ENCODE results near the gene FGGY.

FGGY gene

GRCh38 chr1:59675936-59676335 lies 379.0 kb downstream of the FGGY start:
- DNase-seq = no peak
- no peak for ATAC-seq (replicated peaks)
- Mint-ChIP-seq H3K9me3 (no peaks in the 10 kb centered on the region), H3K36me3 (peaks cover 5 to 8% of the 10 kb centered on the region in 2 donors), H3K27me3 (no peaks in the 10 kb centered on the region), H3K4me1 (peaks cover 15 to 32% of the 10 kb centered on the region in 2 donors), H3K27ac (no peak overlapping the region), H3K4me3 (no peak overlapping the region)

- Mint-ChIP-seq H3K4me3 (no peak overlapping the region), H3K4me1 (peaks cover 11 to 20% of the 10 kb centered on the region in 2 donors)
- no peak for DNase-seq
Measured at GRCh38 chr1:59678040-59678439, 381.1 kb downstream of the FGGY start.

DNA sequence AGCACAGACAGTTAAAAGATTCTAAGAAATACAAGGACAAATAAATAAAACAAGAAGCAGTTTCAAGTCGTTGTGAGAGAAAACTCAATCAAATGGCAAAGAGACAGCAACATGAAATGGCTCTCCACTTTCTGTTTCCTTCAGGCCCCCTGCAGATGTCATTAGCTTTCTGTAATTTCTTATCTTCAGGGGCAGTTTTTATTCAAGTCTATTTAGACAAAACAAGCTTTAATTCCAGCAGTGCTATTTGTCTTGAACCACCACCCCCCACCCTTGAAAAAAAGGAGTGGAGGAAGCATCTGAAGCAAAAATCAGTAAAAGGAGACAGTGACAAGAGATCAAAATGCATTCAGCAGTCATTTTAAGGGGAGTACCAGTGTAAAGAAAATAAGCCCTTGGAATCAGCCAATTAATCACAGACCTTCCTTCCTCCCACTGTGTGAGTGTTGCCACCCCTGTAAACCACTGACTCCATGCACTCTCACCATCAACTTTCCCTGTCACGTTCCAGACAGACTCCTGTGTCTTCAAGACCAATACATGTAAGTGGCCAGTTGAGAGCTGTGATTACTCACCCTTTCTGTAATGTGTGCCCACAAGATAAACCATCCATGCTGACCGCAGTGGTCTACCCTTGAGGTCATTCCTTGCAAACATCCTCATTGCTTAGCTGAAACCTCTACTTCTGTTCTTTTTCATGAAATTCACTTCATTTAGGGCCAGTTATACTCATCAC lies 381.8 kb downstream of the FGGY start:
- Mint-ChIP-seq H3K27me3 (no peaks in the 10 kb centered on the region), H3K9me3 (no peaks in the 10 kb centered on the region), H3K36me3 (peaks cover 0 to 4% of the 10 kb centered on the region in 2 donors), H3K27ac (no peak overlapping the region), H3K4me1 (peaks cover 6 to 13% of the 10 kb centered on the region in 2 donors), H3K4me3 (no peak overlapping the region)
- ATAC-seq (replicated peaks) (no peak), DNase-seq (no peak)

More at GRCh38 chr1:59678040-59678439, 381.1 kb downstream of the FGGY start:
- Mint-ChIP-seq H3K27ac (no peak overlapping the region), H3K36me3 (peaks cover 0 to 4% of the 10 kb centered on the region in 2 donors), H3K27me3 (no peaks in the 10 kb centered on the region), H3K9me3 (no peaks in the 10 kb centered on the region)
- ATAC-seq (replicated peaks) = no peak

GRCh38 chr1:59680044-59680443 lies 383.1 kb downstream of the FGGY start:
- no peak overlapping the region for H3K27ac Mint-ChIP-seq
- no peaks in the 10 kb centered on the region for H3K4me1 Mint-ChIP-seq
- peaks cover 0 to 4% of the 10 kb centered on the region in 2 donors for H3K36me3 Mint-ChIP-seq
- no peaks in the 10 kb centered on the region for H3K9me3 Mint-ChIP-seq
- H3K27me3 Mint-ChIP-seq = no peaks in the 10 kb centered on the region
- DNase-seq = no peak
- no peak overlapping the region for H3K4me3 Mint-ChIP-seq
- no peak for ATAC-seq (replicated peaks)

GRCh38 chr1:59682396-59683080 lies 385.6 kb downstream of the FGGY start:
- H3K36me3 Mint-ChIP-seq = peaks cover 0 to 4% of the 10 kb centered on the region in 2 donors
- DNase-seq (no peak), ATAC-seq (replicated peaks) (no peak)
- no peaks in the 10 kb centered on the region for H3K27me3 Mint-ChIP-seq
- H3K27ac Mint-ChIP-seq = no peak overlapping the region
- no peaks in the 10 kb centered on the region for H3K4me1 Mint-ChIP-seq
- H3K4me3 Mint-ChIP-seq = no peak overlapping the region
- H3K9me3 Mint-ChIP-seq = no peaks in the 10 kb centered on the region

DNA sequence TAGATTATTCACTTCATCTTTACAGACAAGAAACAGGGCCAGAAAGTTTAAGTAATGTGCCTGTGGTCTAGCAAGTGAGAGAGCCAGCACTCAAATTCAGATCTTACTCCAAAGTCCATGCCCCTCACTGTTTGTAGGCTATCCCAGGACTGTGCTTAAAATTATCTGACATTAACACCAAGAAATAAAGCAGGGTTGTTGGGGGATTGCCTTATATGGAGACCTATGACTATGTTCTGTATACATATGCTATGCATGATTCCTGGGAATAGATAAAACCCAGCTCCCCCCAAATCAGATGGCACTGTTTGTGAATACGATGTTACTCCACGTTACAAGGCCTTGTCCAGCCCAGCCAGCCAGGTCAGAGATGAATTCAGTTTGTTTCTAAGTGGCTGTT lies 386.3 kb downstream of the FGGY start:
- H3K4me1 Mint-ChIP-seq = no peaks in the 10 kb centered on the region

DNA sequence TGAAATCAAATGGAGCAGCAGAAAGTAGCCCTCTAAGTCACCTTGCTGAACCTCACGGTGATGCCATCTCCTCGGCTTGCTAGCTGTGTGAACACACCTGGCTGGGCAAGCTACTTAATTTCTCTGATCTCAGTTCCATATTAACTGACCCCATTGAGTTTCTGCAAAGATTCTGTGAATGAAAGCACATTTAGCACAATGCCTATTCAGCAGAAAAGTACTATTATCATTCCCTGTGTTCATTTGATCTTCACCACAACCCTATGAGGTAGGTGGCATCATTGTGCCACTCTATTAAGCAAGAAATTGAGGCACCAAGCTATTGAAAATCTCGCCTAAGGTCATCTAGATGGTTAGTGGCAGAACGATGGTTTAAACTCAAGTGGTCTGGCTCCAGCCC lies 387.8 kb downstream of the FGGY start:
- Mint-ChIP-seq H3K27ac (no peak overlapping the region), H3K36me3 (no peaks in the 10 kb centered on the region), H3K27me3 (no peaks in the 10 kb centered on the region), H3K9me3 (no peaks in the 10 kb centered on the region), H3K4me3 (no peak overlapping the region), H3K4me1 (no peaks in the 10 kb centered on the region)
- ATAC-seq (replicated peaks) (no peak), DNase-seq (no peak)

More for the DNA sequence above, 386.3 kb downstream of the FGGY start:
- ATAC-seq (replicated peaks) = no peak
- no peak for DNase-seq
- Mint-ChIP-seq H3K36me3 (no peaks in the 10 kb centered on the region), H3K4me3 (no peak overlapping the region), H3K27ac (no peak overlapping the region), H3K9me3 (no peaks in the 10 kb centered on the region), H3K27me3 (no peaks in the 10 kb centered on the region)

DNA sequence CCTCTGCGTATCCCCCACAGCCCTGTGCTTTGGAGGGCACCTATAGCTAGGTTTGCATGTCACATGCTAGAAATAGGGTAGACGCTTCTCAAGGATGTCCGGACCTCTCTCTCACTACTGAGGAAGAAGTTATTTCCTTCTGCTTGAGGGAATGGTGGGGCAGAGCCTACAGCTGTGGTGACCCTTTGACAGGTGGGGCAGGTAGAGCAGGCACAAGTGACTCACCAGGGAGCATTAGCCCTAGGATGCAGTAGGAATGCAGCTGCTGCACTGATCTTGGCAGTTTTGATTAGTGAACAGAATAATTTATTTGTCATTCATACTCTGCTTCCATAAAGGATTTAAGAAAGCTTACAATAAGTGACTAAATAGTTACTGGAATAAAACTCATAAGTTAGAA lies 388.2 kb downstream of the FGGY start:
- Mint-ChIP-seq H3K27ac (no peak overlapping the region), H3K9me3 (no peaks in the 10 kb centered on the region), H3K36me3 (no peaks in the 10 kb centered on the region), H3K4me3 (no peak overlapping the region), H3K27me3 (no peaks in the 10 kb centered on the region), H3K4me1 (no peaks in the 10 kb centered on the region)
- ATAC-seq (replicated peaks) (no peak), DNase-seq (no peak)

- no peaks in the 10 kb centered on the region for H3K27me3 Mint-ChIP-seq
Measured at GRCh38 chr1:59685666-59686065, 388.8 kb downstream of the FGGY start.

DNA sequence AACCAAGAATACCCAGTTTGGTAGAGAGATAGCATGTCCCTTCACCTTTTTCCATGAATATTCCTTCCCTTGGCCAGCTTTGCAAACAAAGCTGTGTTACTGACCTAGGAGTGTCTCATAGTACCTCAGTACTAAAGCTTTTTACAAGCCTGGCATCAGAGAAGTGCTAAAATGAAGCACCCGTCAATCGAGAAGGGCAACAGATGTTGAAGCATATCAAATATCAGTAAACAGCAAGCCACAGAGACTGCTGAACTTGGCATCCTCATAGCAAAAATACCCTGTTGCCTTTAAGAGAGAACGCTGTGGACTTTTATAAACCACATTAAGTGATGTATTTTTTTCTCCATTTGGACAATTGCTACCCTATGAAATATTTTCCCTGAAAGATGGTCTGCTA lies 389.3 kb downstream of the FGGY start:
- no peaks in the 10 kb centered on the region for H3K27me3 Mint-ChIP-seq
- H3K36me3 Mint-ChIP-seq = no peaks in the 10 kb centered on the region
- no peaks in the 10 kb centered on the region for H3K4me1 Mint-ChIP-seq
- no peaks in the 10 kb centered on the region for H3K9me3 Mint-ChIP-seq
- H3K27ac Mint-ChIP-seq = no peak overlapping the region
- ATAC-seq (replicated peaks) (no peak), DNase-seq (no peak)
- H3K4me3 Mint-ChIP-seq = no peak overlapping the region

More at GRCh38 chr1:59685666-59686065, 388.8 kb downstream of the FGGY start:
- Mint-ChIP-seq H3K9me3 (no peaks in the 10 kb centered on the region), H3K27ac (no peak overlapping the region), H3K36me3 (no peaks in the 10 kb centered on the region), H3K4me3 (no peak overlapping the region), H3K4me1 (no peaks in the 10 kb centered on the region)
- ATAC-seq (replicated peaks) (no peak), DNase-seq (no peak)

DNA sequence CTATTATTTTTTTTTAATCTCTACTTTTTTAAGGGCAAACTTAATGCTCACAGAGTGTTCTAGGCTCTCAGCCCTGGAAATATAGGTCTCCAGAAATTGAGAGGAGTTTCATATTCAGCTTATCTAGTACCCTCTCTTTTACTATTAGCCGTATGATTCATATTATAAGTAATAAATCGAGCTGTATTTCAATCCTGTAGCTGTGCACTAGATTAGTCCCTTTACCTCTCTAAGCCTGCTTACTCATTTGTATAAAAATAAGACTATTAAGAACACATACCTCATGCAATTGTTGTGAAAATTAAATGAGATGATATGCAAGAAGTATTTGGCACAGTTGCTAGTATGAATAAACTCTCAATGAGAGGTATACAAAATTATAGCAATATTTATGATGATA lies 389.7 kb downstream of the FGGY start:
- H3K27me3 Mint-ChIP-seq = no peaks in the 10 kb centered on the region
- H3K4me3 Mint-ChIP-seq = no peak overlapping the region
- H3K9me3 Mint-ChIP-seq = no peaks in the 10 kb centered on the region
- DNase-seq = no peak
- no peak for ATAC-seq (replicated peaks)
- no peak overlapping the region for H3K27ac Mint-ChIP-seq
- H3K4me1 Mint-ChIP-seq = no peaks in the 10 kb centered on the region
- H3K36me3 Mint-ChIP-seq = no peaks in the 10 kb centered on the region

DNA sequence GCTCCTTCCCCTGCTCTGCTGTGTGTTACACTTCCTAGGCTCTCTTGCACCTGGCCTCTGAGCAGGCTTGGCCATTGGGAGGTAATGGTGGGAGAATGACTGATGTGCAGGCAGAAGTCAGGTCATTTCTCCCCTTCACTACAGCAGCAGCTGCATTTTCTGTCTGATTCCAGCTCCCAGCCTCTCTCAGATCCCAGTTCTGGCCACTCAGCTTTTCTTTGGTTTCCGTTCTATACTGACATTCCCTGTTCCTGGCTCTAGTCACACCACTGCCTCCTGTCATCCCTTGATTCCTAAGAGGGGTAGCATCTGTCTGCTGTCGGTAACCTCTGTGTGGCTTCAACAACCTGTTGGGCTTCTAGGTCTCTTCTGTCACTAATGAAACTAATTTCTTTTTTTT lies 390.2 kb downstream of the FGGY start:
- H3K4me3 Mint-ChIP-seq = no peak overlapping the region
- no peaks in the 10 kb centered on the region for H3K4me1 Mint-ChIP-seq
- H3K27ac Mint-ChIP-seq = no peak overlapping the region
- no peaks in the 10 kb centered on the region for H3K36me3 Mint-ChIP-seq
- ATAC-seq (replicated peaks) (no peak), DNase-seq (no peak)
- no peaks in the 10 kb centered on the region for H3K27me3 Mint-ChIP-seq
- H3K9me3 Mint-ChIP-seq = no peaks in the 10 kb centered on the region

DNA sequence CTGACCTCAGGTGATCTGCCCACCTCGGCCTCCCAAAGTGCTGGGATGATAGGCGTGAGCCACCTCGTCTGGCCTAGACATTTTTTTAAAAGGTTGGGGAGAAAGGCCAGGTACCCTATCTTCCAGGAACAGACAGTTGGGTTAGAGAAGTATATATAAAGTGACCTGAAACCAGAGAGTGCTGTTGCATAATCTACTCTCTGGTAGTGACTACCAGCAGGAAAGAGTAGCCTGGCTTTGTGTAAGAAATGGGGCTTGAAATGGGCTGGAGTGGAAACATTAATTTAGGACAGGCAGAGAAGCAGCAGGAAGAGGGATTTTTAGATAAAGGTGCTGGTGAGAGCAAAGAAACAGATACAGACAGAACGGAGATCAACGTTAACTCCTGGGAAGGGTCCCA lies 392.1 kb downstream of the FGGY start:
- no peak for ATAC-seq (replicated peaks)

GRCh38 chr1:59689730-59690129 lies 392.8 kb downstream of the FGGY start:
- Mint-ChIP-seq H3K36me3 (peaks cover 0 to 4% of the 10 kb centered on the region in 2 donors), H3K9me3 (peaks cover 0 to 2% of the 10 kb centered on the region in 2 donors), H3K4me1 (peaks cover 8 to 13% of the 10 kb centered on the region in 2 donors), H3K27me3 (no peaks in the 10 kb centered on the region), H3K27ac (no peak overlapping the region), H3K4me3 (no peak overlapping the region)
- no peak for ATAC-seq (replicated peaks)
- DNase-seq = no peak

More for the DNA sequence above, 392.1 kb downstream of the FGGY start:
- H3K4me3 Mint-ChIP-seq = no peak overlapping the region
- H3K36me3 Mint-ChIP-seq = peaks cover 0 to 4% of the 10 kb centered on the region in 2 donors
- peaks cover 0 to 2% of the 10 kb centered on the region in 2 donors for H3K9me3 Mint-ChIP-seq
- no peak overlapping the region for H3K27ac Mint-ChIP-seq
- H3K4me1 Mint-ChIP-seq = peaks cover 8 to 13% of the 10 kb centered on the region in 2 donors
- H3K27me3 Mint-ChIP-seq = no peaks in the 10 kb centered on the region
- DNase-seq = no peak

Measured in stimulated activated naive B cell treated with anti-CD40 and anti-IgM and Interleukin-4, amounts not matched to agents 10 μg/mL and 1 μg/mL and 100 μg/mL, for 72 hours (primary cell).